CD4-positive, alpha-beta T cell treated with Interleukin-15 for 4 hours (primary cell): Measurements from ENCODE around the gene TMEM183A.
"Not testable (repeated sequence)": the region's sequence is repeated elsewhere in the genome, so short reads cannot be mapped to it uniquely, and the experiment has no call there.

ENCODE experiments used
- DNase-seq: peaks from one replicate; pipeline ENCODE4 v3.0.0-alpha.2; 2020; ENCODE audit warnings: low spot score

TMEM183A gene

DNA sequence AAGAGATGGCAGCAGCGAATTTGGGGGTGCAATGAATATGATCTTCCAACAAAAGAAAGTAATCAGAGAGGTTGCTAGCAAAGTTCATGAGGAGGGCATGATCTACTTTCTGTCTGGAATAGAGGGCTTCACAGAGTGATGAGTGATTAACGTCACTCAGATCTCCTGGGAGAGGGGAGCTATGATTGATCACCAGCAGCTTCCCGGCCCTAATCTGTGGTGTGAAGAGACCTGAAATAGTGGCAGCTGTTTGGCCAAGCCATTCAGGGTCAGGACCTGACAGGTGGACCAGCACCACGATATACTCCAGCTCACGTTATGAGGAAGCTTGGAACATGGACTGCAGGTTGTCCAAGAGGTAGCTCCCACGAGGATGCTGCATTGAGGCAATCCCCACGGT, 19.9 kb upstream of the TMEM183A start:
- DNase-seq: no peak

- no peak for DNase-seq
Measured at GRCh38 chr1:202987922-202988583, 19.1 kb upstream of the TMEM183A start.

- no peak for DNase-seq
Measured at GRCh38 chr1:202989879-202990278, 17.3 kb upstream of the TMEM183A start.

DNA sequence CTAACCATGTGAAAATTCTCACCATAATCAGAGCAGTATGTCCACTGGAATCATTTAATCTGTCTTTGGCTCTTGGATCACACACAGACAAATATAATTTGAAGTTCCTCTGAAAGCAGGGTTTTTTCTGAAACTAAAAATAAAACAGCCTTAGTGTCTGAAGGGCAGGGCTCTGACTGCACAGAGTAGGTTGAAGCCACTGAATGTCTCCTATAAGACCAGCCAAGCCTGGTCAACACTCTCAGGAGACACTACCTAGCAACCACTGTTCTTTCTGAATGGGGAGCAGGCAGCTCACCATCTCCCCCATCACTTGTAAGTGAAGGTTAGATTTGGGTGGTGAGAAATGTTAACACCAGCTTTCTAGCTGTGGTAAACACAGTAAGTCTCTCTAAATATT, 16.1 kb upstream of the TMEM183A start:
- DNase-seq: no peak

DNA sequence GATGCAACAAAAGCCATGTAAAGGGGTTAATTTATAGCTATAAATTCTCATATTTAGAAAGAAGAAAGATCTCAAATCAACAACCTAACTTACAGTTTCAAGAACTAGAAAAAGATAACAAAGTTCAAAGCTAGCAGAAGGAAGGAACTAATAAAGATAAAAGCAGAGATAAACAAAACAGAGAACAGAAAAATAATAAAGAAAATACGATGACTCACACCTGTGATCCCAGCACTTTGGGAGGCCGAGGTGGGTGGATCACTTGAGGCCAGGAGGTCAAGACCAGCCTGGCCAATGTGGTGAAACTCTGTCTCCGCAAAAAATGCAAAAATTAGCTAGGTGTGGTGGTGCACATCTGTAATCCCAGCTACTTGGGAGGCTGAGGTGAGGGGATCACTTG, 12.4 kb upstream of the TMEM183A start:
- DNase-seq: no peak

- DNase-seq: peak; percentile 72
Measured at GRCh38 chr1:202998836-202999750, 8.1 kb upstream of the TMEM183A start.

GRCh38 chr1:203000217-203000944, 6.8 kb upstream of the TMEM183A start:
- no peak for DNase-seq

DNA sequence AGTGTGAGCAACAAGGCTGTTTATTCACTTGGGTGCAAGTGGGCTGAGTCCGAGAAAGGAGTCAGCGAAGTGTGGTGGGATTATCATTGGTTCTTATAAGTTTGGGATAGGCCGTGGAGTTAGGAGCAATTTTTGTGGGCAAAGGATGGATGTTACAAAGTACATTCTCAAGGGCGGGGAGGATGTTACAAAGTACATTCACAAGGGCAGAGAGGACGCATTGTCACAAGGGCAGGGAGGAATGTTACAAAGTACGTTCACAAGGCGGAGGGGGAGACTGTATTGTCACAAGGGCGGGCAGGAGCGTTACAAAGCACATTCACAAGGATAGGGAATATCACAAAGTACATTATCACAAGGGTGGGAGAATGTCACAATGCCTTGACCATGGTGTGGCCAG, 5.2 kb upstream of the TMEM183A start:
- no peak for DNase-seq

GRCh38 chr1:203002951-203003350, 4.2 kb upstream of the TMEM183A start:
- no peak for DNase-seq

- DNase-seq: not testable (repeated sequence)
Measured at GRCh38 chr1:203005395-203006142, 1.6 kb upstream of the TMEM183A start.

GRCh38 chr1:203009185-203009584, 2.0 kb downstream of the TMEM183A start:
- no peak for DNase-seq

DNA sequence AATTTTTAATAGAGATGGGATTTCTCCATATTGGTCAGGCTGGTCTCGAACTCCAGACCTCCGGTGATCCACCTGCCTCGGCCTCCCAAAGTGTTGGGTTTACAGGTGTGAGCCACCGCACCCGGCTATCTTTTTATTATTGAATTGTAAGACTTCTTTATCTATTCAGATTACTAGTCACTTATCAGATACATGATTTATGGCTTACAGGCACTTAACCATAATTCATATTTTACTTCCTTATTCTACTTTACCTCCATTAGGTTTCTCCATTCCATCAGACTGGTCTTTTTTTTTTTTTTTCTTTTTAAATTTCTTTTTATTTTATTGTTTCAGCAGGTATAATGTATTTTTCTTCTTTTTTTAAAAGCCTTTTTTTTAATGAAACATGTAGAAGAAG, 4.4 kb downstream of the TMEM183A start:
- DNase-seq: no peak

- no peak for DNase-seq
Measured at GRCh38 chr1:203017061-203017460, 9.9 kb downstream of the TMEM183A start.

DNA sequence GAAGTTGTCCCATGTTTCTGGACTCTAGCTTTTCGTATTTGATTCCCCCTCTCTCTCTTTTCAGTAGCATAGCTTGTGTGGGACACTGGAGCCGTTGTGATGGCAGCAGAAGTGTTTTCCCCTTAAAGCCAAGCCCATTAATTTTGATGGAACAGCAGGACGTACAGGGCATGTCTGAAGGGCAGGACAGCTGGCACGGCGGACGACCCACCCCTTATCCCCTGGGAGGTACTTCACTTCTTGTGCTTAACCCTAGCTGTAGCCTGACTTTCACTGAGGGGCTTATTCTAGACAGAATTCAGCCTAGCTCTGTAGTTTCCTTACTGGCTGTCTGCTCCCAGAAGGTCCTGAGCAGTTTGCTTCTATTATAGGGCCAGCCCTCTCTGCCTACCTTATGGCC, 10.5 kb downstream of the TMEM183A start:
- no peak for DNase-seq

DNA sequence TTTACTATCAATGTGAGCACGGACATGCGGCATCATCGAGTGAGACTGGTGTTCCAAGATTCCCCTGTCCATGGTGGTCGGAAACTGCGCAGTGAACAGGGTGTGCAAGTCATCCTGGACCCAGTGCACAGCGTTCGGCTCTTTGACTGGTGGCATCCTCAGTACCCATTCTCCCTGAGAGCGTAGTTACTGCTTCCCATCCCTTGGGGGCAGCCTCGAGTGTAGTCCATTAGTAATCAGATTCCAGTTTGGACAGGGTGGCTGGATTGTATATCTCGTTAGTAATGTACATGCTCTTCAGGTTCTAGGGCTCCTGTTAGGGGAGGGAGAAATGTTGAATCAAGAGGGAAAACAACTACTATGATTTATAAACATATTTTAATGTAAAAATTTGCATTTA, 15.7 kb downstream of the TMEM183A start:
- DNase-seq: not testable (repeated sequence)

DNA sequence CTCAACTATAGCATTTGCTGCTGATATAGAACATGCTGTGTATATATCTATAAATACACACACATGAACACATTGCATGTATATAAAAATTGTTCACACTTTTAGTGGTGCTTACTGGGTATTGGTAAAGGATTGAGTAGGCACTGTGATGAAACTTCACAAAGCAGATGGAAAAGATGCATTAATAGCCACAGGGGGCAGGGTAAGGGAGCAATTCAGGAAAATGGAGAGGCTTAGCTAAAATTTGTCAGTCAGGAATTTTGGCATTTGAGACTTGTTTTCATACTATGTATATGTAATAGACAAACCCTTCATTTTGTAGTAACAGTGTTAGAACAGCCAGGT, 18.5 kb downstream of the TMEM183A start:
- DNase-seq: no peak

DNA sequence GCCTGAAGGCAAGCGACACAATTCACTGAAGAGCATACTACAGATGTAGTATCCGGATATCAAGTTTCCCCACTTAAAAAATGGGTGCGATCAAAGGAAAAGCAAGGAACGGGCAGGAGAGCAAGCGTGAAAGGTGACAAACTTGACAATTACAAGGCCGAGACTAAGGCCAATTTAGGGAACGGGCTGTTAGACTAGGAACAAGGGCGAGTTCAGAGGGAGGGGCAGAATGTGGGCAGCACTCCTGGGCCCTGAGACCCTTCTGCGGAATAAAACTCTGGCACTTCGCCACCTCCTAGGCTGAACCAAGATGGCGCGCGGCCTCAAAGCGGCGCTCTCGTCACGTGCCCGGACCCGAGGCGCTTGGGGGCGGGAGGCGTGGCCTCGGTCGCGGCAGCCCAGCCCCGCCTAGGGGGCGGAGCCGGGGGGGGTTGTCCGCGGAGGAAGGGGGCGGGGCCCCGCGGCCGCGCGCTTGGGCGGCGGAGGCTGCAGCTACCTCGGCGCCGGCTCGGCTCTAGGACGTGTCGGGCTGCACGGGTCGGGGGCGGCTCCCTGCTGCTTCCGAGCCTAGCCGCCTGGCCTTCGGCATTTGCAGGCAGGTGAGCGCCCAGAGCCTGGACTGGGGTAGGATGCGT, 19.0 kb downstream of the TMEM183A start, which contains the start of gene PPFIA4:
Gene PPFIA4 (plus strand): TSS at position 461 of the 635 bp plus-strand sequence. CDS start 12,518 bp downstream, outside the sequence.
- peak; percentile 87 for DNase-seq

DNA sequence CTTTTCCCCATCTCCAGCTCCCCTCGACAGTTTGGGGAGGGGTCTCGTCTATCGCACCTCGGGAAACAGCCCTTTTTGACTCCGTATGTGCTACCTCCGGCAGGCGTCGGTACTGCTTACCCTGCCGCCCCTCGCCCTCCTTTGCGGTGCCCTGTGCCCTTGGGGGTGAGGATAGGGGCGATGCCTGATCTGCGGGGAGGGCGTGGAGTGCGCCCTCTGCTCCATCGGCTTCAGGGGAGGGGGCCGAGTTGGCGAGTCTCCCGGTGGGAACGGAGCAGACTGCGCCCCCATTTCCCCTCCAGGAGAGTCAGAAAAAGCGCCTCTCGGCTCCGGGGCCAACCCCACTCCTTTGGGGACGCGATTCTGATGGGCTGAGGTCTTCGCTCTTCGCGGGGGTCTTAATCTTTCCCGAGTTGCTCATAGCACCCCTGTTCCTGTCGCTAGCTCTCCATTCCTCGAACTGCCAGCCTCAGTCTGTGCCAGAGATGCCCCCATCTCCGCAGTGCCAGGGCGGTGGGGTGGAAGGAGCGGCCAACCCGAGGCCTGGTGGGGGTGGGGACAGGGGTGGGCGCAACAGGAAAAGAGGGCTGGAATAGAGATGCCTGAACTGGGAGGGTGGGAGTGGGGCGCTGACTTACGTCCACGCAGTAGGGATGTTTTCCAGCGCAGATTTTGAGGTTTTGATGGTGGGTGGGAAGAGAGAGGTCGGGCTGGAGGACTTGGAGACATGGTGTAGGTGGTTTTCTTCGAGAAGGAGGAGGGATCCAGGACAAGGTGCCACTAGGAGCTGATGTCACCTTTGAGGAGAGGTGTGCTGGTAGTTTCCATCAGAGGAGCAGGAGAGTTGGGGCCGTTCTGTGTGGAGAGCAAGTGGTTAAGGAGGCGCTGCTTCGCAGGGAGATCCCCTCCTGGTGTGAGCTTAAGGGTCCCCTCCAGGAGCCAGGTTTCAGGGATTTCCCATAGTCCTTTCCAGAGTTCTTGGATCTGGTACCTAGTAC, 19.8 kb downstream of the TMEM183A start:
- no peak for DNase-seq

GRCh38 chr1:203028067-203028783, 21.1 kb downstream of the TMEM183A start:
- no peak for DNase-seq
